ENCODE measurements around the gene COL28A1.

COL28A1 gene

GRCh38 chr7:7432979-7433378 lies 102.7 kb downstream of the COL28A1 start:
- TF ChIP-seq, protein P1, sequence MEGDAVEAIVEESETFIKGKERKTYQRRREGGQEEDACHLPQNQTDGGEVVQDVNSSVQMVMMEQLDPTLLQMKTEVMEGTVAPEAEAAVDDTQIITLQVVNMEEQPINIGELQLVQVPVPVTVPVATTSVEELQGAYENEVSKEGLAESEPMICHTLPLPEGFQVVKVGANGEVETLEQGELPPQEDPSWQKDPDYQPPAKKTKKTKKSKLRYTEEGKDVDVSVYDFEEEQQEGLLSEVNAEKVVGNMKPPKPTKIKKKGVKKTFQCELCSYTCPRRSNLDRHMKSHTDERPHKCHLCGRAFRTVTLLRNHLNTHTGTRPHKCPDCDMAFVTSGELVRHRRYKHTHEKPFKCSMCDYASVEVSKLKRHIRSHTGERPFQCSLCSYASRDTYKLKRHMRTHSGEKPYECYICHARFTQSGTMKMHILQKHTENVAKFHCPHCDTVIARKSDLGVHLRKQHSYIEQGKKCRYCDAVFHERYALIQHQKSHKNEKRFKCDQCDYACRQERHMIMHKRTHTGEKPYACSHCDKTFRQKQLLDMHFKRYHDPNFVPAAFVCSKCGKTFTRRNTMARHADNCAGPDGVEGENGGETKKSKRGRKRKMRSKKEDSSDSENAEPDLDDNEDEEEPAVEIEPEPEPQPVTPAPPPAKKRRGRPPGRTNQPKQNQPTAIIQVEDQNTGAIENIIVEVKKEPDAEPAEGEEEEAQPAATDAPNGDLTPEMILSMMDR (conservative IDR thresholded peaks at IDR 0.05), result no peak
- H3K27ac ChIP-seq, result no peak overlapping the region

GRCh38 chr7:7428806-7429205 lies 106.9 kb downstream of the COL28A1 start:
- TF ChIP-seq, protein P1 (conservative IDR thresholded peaks at IDR 0.05), result no peak
- no peak overlapping the region for H3K27ac ChIP-seq

GRCh38 chr7:7427363-7427762 lies 108.3 kb downstream of the COL28A1 start:
- TF ChIP-seq, protein P1 (conservative IDR thresholded peaks at IDR 0.05), result no peak
- no peak overlapping the region for H3K27ac ChIP-seq

DNA sequence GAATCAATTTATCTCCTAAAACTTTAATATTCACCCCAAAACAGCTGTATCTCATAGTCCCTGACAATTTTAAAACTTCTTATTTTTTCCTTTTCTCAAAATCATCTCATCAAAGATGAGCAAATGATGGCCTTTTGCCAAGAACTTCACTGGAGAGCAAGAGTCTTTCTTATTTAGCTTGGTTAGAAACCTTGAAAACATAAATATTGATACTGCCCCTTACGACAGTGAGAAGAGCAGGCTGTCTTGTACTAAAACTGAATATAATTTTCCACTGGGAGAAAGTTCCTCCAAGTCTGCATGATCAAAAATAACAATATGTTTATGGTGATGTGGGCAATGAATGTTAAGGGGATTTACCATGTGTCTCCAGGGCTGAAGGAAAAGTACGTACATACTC lies 109.0 kb downstream of the COL28A1 start:
- TF ChIP-seq, protein P1 (conservative IDR thresholded peaks at IDR 0.05), result no peak
- H3K27ac ChIP-seq, result no peak overlapping the region

DNA sequence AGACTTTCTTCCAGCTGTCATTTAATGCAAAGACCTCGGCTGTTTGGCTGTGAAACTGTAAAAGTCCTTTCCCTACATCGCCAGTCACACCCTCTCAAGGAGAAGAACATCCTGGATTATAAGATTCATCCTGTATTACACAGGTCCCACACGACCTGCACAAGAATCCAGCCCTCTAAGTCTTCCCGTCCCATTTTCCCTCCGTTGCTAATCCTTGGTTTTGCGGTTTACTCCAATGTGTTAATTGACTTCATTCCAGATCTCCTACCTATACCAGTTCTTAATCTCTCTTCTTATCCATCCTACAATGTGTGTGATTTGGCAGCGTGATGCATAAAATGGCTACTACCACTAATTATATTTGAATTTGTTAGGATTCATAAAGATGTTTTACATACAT lies 110.4 kb downstream of the COL28A1 start:
- H3K27ac ChIP-seq, result no peak overlapping the region
- TF ChIP-seq, protein P1 (conservative IDR thresholded peaks at IDR 0.05), result no peak

DNA sequence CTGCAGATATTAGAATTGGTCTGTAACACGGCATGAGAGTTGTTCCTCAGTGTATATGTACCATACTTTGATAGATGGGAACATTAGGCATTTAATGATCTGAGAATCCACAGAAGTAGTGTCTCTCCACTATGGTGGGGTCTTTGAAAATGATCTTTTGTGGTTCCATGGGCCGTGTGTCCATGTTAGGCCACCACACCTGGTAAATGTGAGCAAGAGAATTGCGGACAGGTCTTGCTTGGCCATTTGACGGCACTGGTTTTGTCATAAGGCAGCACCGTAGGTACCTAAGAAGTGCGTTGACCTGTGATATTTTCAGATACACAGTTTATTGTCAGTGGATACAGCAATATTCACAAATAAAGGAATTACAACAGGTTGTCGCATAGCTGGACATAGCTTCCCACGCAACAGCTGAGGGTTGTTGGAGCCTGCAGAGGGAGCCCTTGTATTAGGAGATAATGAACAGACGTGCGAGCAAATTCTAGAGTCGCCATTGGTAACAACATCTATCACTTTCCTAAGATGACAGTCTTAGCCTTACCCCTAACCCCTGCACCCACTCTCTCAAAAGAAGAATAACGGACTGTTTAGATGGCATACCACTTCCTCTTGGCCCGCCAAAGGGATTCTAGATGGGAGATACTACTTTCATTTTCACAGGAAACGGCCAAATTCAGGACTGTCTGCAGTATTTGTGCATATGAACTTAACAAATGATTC lies 111.4 kb downstream of the COL28A1 start:
- TF ChIP-seq, protein P1 (conservative IDR thresholded peaks at IDR 0.05), result peak; percentile 85
- H3K27ac ChIP-seq, result no peak overlapping the region; the same call in 1 of the 2 replicates

DNA sequence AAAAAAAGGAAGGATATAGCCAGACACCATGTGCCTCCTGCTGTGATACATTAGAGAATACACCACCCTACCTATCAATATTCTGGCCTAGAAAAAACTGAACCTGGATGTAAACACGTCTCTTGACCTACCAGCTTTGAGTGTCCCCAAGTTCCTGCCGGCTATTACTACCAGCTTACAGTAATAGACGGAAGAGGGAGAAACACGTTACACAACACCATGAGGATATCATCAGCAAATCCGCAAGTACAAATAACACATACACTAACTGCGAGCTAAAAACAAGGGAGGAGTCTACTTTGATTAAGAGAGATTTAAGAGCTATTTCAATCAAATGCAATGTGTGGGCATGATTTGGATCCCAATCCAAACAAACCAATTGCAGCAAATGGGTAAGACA lies 113.0 kb downstream of the COL28A1 start:
- no peak overlapping the region for H3K27ac ChIP-seq

More for the DNA sequence above, 113.0 kb downstream of the COL28A1 start:
- TF ChIP-seq, protein P1 (conservative IDR thresholded peaks at IDR 0.05), result no peak
